ENCODE results near the gene INAVA. TPM values are rescaled to one million over a fixed set of nuclear protein-coding genes. Genes with fewer than 3 reads are reported as not detected.
"Not testable (repeated sequence)": the region's sequence is repeated elsewhere in the genome, so short reads cannot be mapped to it uniquely, and the experiment has no call there.

INAVA gene
- total RNA-seq, 5 donors from 2014 or later (not counting 1 experiment from before 2014, with no cell fraction given), result 0.09 to 0.62 (median 0.25) TPM; not detected in 1

- WGBS (ENCODE audit: insufficient coverage), result 71% methylated on average over 1 of the region's 2 CpGs
- Mint-ChIP-seq H3K9me3 (no peaks in the 10 kb centered on the region), H3K4me1 (peaks cover 0 to 3% (median 3%) of the 10 kb centered on the region in 3 donors), H3K27me3 (peaks cover 0 to 2% of the 10 kb centered on the region in 2 donors), H3K4me3 (no peak overlapping the region), H3K27ac (no peak overlapping the region), H3K36me3 (no peaks in the 10 kb centered on the region)
- Histone ChIP-seq H3K9me3 (no peaks in the 10 kb centered on the region), H3K4me3 (ENCODE audit: control insufficient read depth in 1 of 2, extremely low read depth in 1 of 2, low read length in 1 of 2) (no peak overlapping the region), H3K27me3 (replicated peaks in 1 of 2; ENCODE audit: control insufficient read depth in 2 of 2, extremely low read depth in 1 of 2, insufficient read depth in 2 of 2, low read length in 1 of 2) (peaks cover 0 to 4% of the 10 kb centered on the region in 2 experiments), H3K27ac (ENCODE audit: low read length) (no peak overlapping the region), H3K36me3 (ENCODE audit: control insufficient read depth in 2 of 2, extremely low read depth in 1 of 2, insufficient read depth in 1 of 2, low read length in 1 of 2) (no peaks in the 10 kb centered on the region), H3K4me1 (ENCODE audit: control insufficient read depth in 1 of 2, extremely low read depth in 1 of 2, insufficient read depth in 2 of 2, low read length in 2 of 2) (no peaks in the 10 kb centered on the region)
- DNase-seq, result no peak
- POLR2A ChIA-PET, result no interaction called here
- ATAC-seq (replicated peaks in 1 of 4), result no peak
- CTCF ChIA-PET, result no interaction called here
These were observed 27.7 kb downstream of the INAVA start for GRCh38 chr1:200922406-200922805.

GRCh38 chr1:200923601-200924000, 28.9 kb downstream of the INAVA start:
- Mint-ChIP-seq H3K27ac (no peak overlapping the region), H3K36me3 (no peaks in the 10 kb centered on the region), H3K4me3 (no peak overlapping the region), H3K27me3 (peaks cover 0 to 2% of the 10 kb centered on the region in 2 donors), H3K9me3 (no peaks in the 10 kb centered on the region), H3K4me1 (peaks cover 0 to 3% (median 3%) of the 10 kb centered on the region in 3 donors)
- H3K4me3 ChIP-seq (ENCODE audit: control insufficient read depth in 1 of 2, extremely low read depth in 1 of 2, low read length in 1 of 2), result no peak overlapping the region
- WGBS (ENCODE audit: insufficient coverage), result no CpG with 5 or more reads among the region's 1 CpG
- POLR2A ChIA-PET, result no interaction called here
- ATAC-seq (replicated peaks in 1 of 4) (no peak), DNase-seq (no peak)
- no peaks in the 10 kb centered on the region for H3K9me3 ChIP-seq
- no peak overlapping the region for H3K27ac ChIP-seq (ENCODE audit: low read length)
- H3K4me1 ChIP-seq (ENCODE audit: control insufficient read depth in 1 of 2, extremely low read depth in 1 of 2, insufficient read depth in 2 of 2, low read length in 2 of 2), result no peaks in the 10 kb centered on the region
- H3K27me3 ChIP-seq (replicated peaks in 1 of 2; ENCODE audit: control insufficient read depth in 2 of 2, extremely low read depth in 1 of 2, insufficient read depth in 2 of 2, low read length in 1 of 2), result peaks cover 0 to 5% of the 10 kb centered on the region in 2 experiments
- CTCF ChIA-PET, result no interaction called here
- no peaks in the 10 kb centered on the region for H3K36me3 ChIP-seq (ENCODE audit: control insufficient read depth in 2 of 2, extremely low read depth in 1 of 2, insufficient read depth in 1 of 2, low read length in 1 of 2)

GRCh38 chr1:200925831-200926230, 31.1 kb downstream of the INAVA start:
- ChIA-PET CTCF (interaction anchor here in 1 of 2 donors (0.7 kb wide), 1 partner anchor 369 kb away, joined by 5 read pairs; no protein-coding TSS in a partner anchor), POLR2A (no interaction called here)
- Mint-ChIP-seq H3K27ac (no peak overlapping the region), H3K9me3 (no peaks in the 10 kb centered on the region), H3K4me3 (no peak overlapping the region), H3K36me3 (no peaks in the 10 kb centered on the region), H3K4me1 (peaks cover 0 to 8% (median 5%) of the 10 kb centered on the region in 3 donors), H3K27me3 (peaks cover 0 to 2% of the 10 kb centered on the region in 2 donors)
- ATAC-seq (replicated peaks in 1 of 4) (peak in 2 of 4 experiments; percentile 37 to 65), DNase-seq (no peak)
- Histone ChIP-seq H3K27me3 (replicated peaks in 1 of 2; ENCODE audit: control insufficient read depth in 2 of 2, extremely low read depth in 1 of 2, insufficient read depth in 2 of 2, low read length in 1 of 2) (peaks cover 0 to 8% of the 10 kb centered on the region in 2 experiments), H3K27ac (ENCODE audit: low read length) (no peak overlapping the region), H3K9me3 (no peaks in the 10 kb centered on the region), H3K36me3 (ENCODE audit: control insufficient read depth in 2 of 2, extremely low read depth in 1 of 2, insufficient read depth in 1 of 2, low read length in 1 of 2) (no peaks in the 10 kb centered on the region), H3K4me1 (ENCODE audit: control insufficient read depth in 1 of 2, extremely low read depth in 1 of 2, insufficient read depth in 2 of 2, low read length in 2 of 2) (peaks cover 0 to 2% of the 10 kb centered on the region in 2 experiments), H3K4me3 (ENCODE audit: control insufficient read depth in 1 of 2, extremely low read depth in 1 of 2, low read length in 1 of 2) (no peak overlapping the region)
- WGBS (ENCODE audit: insufficient coverage), result no CpG with 5 or more reads among the region's 4 CpGs

- Histone ChIP-seq H3K27ac (ENCODE audit: low read length) (no peak overlapping the region), H3K27me3 (replicated peaks in 1 of 2; ENCODE audit: control insufficient read depth in 2 of 2, extremely low read depth in 1 of 2, insufficient read depth in 2 of 2, low read length in 1 of 2) (peaks cover 0 to 4% of the 10 kb centered on the region in 2 experiments), H3K9me3 (no peaks in the 10 kb centered on the region), H3K4me1 (ENCODE audit: control insufficient read depth in 1 of 2, extremely low read depth in 1 of 2, insufficient read depth in 2 of 2, low read length in 2 of 2) (peaks cover 0 to 2% of the 10 kb centered on the region in 2 experiments), H3K4me3 (ENCODE audit: control insufficient read depth in 1 of 2, extremely low read depth in 1 of 2, low read length in 1 of 2) (no peak overlapping the region), H3K36me3 (ENCODE audit: control insufficient read depth in 2 of 2, extremely low read depth in 1 of 2, insufficient read depth in 1 of 2, low read length in 1 of 2) (no peaks in the 10 kb centered on the region)
- ATAC-seq (replicated peaks in 1 of 4), result no peak
- Mint-ChIP-seq H3K36me3 (no peaks in the 10 kb centered on the region), H3K4me3 (no peak overlapping the region), H3K27ac (no peak overlapping the region), H3K9me3 (no peaks in the 10 kb centered on the region), H3K27me3 (peaks cover 2 to 4% of the 10 kb centered on the region in 2 donors), H3K4me1 (peaks cover 0 to 8% (median 5%) of the 10 kb centered on the region in 3 donors)
- 90% methylated on average over 2 of the region's 4 CpGs for WGBS (ENCODE audit: insufficient coverage)
- no peak for DNase-seq
- POLR2A ChIA-PET, result no interaction called here
- CTCF ChIA-PET, result no interaction called here
These were observed 35.0 kb downstream of the INAVA start for GRCh38 chr1:200929530-200930278.

- POLR2A ChIA-PET, result not testable (repeated sequence)
These were observed 35.6 kb downstream of the INAVA start for GRCh38 chr1:200930285-200930684.

GRCh38 chr1:200931776-200932175, 37.1 kb downstream of the INAVA start:
- Histone ChIP-seq H3K27ac (ENCODE audit: low read length) (no peak overlapping the region), H3K36me3 (ENCODE audit: control insufficient read depth in 2 of 2, extremely low read depth in 1 of 2, insufficient read depth in 1 of 2, low read length in 1 of 2) (no peaks in the 10 kb centered on the region), H3K4me3 (ENCODE audit: control insufficient read depth in 1 of 2, extremely low read depth in 1 of 2, low read length in 1 of 2) (no peak overlapping the region), H3K4me1 (ENCODE audit: control insufficient read depth in 1 of 2, extremely low read depth in 1 of 2, insufficient read depth in 2 of 2, low read length in 2 of 2) (peaks cover 0 to 2% of the 10 kb centered on the region in 2 experiments), H3K9me3 (no peaks in the 10 kb centered on the region), H3K27me3 (replicated peaks in 1 of 2; ENCODE audit: control insufficient read depth in 2 of 2, extremely low read depth in 1 of 2, insufficient read depth in 2 of 2, low read length in 1 of 2) (peaks cover 0 to 4% of the 10 kb centered on the region in 2 experiments)
- no peak overlapping the region for H3K4me3 Mint-ChIP-seq
- no peak overlapping the region for H3K27ac Mint-ChIP-seq
- peaks cover 0 to 4% of the 10 kb centered on the region in 2 donors for H3K27me3 Mint-ChIP-seq
- H3K4me1 Mint-ChIP-seq, result peaks cover 0 to 5% (median 2%) of the 10 kb centered on the region in 3 donors
- 83% methylated on average over 1 of the region's 2 CpGs for WGBS (ENCODE audit: insufficient coverage)
- CTCF ChIA-PET, result no interaction called here
- H3K9me3 Mint-ChIP-seq, result no peaks in the 10 kb centered on the region
- POLR2A ChIA-PET, result no interaction called here
- no peak for ATAC-seq (replicated peaks in 1 of 4)
- no peak for DNase-seq
- H3K36me3 Mint-ChIP-seq, result no peaks in the 10 kb centered on the region

More at GRCh38 chr1:200930285-200930684, 35.6 kb downstream of the INAVA start:
- DNase-seq; H3K27me3 ChIP-seq (replicated peaks in 1 of 2; ENCODE audit: control insufficient read depth in 2 of 2, extremely low read depth in 1 of 2, insufficient read depth in 2 of 2, low read length in 1 of 2); H3K4me3 ChIP-seq (ENCODE audit: control insufficient read depth in 1 of 2, extremely low read depth in 1 of 2, low read length in 1 of 2); H3K27me3 Mint-ChIP-seq; H3K36me3 ChIP-seq (ENCODE audit: control insufficient read depth in 2 of 2, extremely low read depth in 1 of 2, insufficient read depth in 1 of 2, low read length in 1 of 2); H3K9me3 ChIP-seq; H3K36me3 Mint-ChIP-seq; CTCF ChIA-PET; H3K4me1 Mint-ChIP-seq; H3K4me1 ChIP-seq (ENCODE audit: control insufficient read depth in 1 of 2, extremely low read depth in 1 of 2, insufficient read depth in 2 of 2, low read length in 2 of 2); H3K4me3 Mint-ChIP-seq; H3K27ac ChIP-seq (ENCODE audit: low read length); H3K27ac Mint-ChIP-seq; ATAC-seq (replicated peaks in 1 of 4); H3K9me3 Mint-ChIP-seq: not testable (repeated sequence)
- 100% methylated on average over 2 of the region's 8 CpGs for WGBS (ENCODE audit: insufficient coverage)
